ENCODE measurements around the gene MARCHF10.

- no peak for TF ChIP-seq CTCF (conservative IDR thresholded peaks at IDR 0.05)
- no peak for TF ChIP-seq ZFX (IDR thresholded peaks at IDR 0.05)
Measured at GRCh38 chr17:62680541-62681052, 127.5 kb downstream of the MARCHF10 start.
